K562 (cell line): Measurements from ENCODE around the gene CST6. TPM values are rescaled to one million over a fixed set of nuclear protein-coding genes. Genes with fewer than 3 reads are reported as not detected.

Source experiments
- ATAC-seq: fragments of 200-7000 bp; cut with Tn5 transposase; 3 replicates; pipeline ENCODE4 v1.9.1; 2020; ENCODE audit warnings: moderate library complexity
- BruUV-seq: library from RNA; stranded (reverse); fragments of 400-500 nt; replicated peaks from 2 replicates; lab custom pipeline; 2021; lab: Mats Ljungman, UMichigan
- CTCF ChIA-PET: fragments of 300-600 bp; formaldehyde crosslinking; extraction: SDS; loops from one replicate; lab custom pipeline; 2021; ENCODE audit warnings: low intra/inter-chr PET ratio; lab: Yijun Ruan, JAX
- POLR2A ChIA-PET: fragments of 300-600, 350-650 bp; sonication (Branson Sonifier 250); formaldehyde crosslinking; extraction: SDS; loops from one replicate; lab custom pipeline; 2021; ENCODE audit warnings: antibody characterized with exemption, inconsistent platforms; lab: Yijun Ruan, JAX
- DNase-seq, 4 experiments: peaks; one replicate each; pipeline versions ENCODE4 v3.0.0 to v3.0.0-alpha.2; 2011 to 2018; ENCODE audit warnings: low spot score in 3 of 4, mixed read lengths in 3 of 4; ENCODE audit errors: extremely low read depth in 1 of 4
- FAIRE-seq: peaks from 2 replicates; lab custom pipeline; 2011; peaks lifted over from hg19 to GRCh38; lab: Jason Lieb, UNC
- H2AFZ ChIP-seq: 2 replicates; pipeline ENCODE4 v1.6.0; 2011; ENCODE audit warnings: low read depth, low read length, control low read depth, inconsistent platforms
- H3K27ac ChIP-seq: fragments of 200-600 bp; 3 replicates; pipeline ENCODE4 v1.8.0; 2011; ENCODE audit warnings: low read depth, mild to moderate bottlenecking, control low read depth, inconsistent platforms, low read length, moderate library complexity, mixed read lengths; ENCODE audit errors: extremely low read depth
- H3K27me3 ChIP-seq, 2 experiments: fragments of 300-600 bp in 1 of 2; 2 replicates in 1 of 2; 3 replicates in 1 of 2; pipeline versions ENCODE4 v1.6.0 to v1.8.0; 2011; ENCODE audit warnings: inconsistent platforms in 2 of 2, low read length in 2 of 2, mild to moderate bottlenecking in 1 of 2, mixed read lengths in 1 of 2, moderate library complexity in 1 of 2; ENCODE audit not compliant: control insufficient read depth in 2 of 2, insufficient read depth in 2 of 2
- H3K36me3 ChIP-seq: fragments of 300-600 bp; 3 replicates; pipeline ENCODE4 v1.8.0; 2011; ENCODE audit warnings: mild to moderate bottlenecking, low read length, inconsistent platforms; ENCODE audit not compliant: control insufficient read depth, insufficient read depth
- H3K4me1 ChIP-seq, 2 experiments: fragments of 200-600 bp in 1 of 2; replicated peaks in 1 of 2; 2 replicates in 1 of 2; 3 replicates in 1 of 2; pipeline versions ENCODE4 v1.5.1 to v1.8.0; 2011; ENCODE audit warnings: inconsistent platforms in 2 of 2, low read length in 2 of 2, mild to moderate bottlenecking in 1 of 2, mixed read lengths in 1 of 2, moderate library complexity in 1 of 2; ENCODE audit not compliant: control insufficient read depth in 2 of 2, insufficient read depth in 2 of 2
- H3K4me2 ChIP-seq: 2 replicates; pipeline ENCODE4 v1.6.1; 2011; ENCODE audit warnings: low read length, control low read depth, inconsistent platforms, mixed read lengths; ENCODE audit not compliant: insufficient read depth
- H3K4me3 ChIP-seq: fragments of 200-600 bp; sonication (generic), shearing (Covaris generic); 2 replicates; pipeline ENCODE4 v1.5.1; 2016; ENCODE audit warnings: control low read depth, inconsistent platforms
- H3K79me2 ChIP-seq: fragments of 200-600 bp; 3 replicates; pipeline ENCODE4 v1.8.0; 2011; ENCODE audit warnings: low read length, inconsistent platforms; ENCODE audit not compliant: control insufficient read depth, insufficient read depth
- H3K9ac ChIP-seq, 2 experiments: 2 replicates each; pipeline versions ENCODE4 v1.6.0 to v1.6.1; 2011; ENCODE audit warnings: low read depth in 2 of 2, low read length in 2 of 2, control low read depth in 1 of 2, inconsistent platforms in 1 of 2, mild to moderate bottlenecking in 1 of 2, mixed read lengths in 1 of 2; ENCODE audit not compliant: insufficient read depth in 1 of 2
- H3K9me1 ChIP-seq: one replicate; pipeline ENCODE4 v1.6.0; 2011; ENCODE audit warnings: inconsistent platforms, mild to moderate bottlenecking, low read length, moderate library complexity; ENCODE audit not compliant: control insufficient read depth, insufficient read depth
- H3K9me3 ChIP-seq: replicated peaks from 2 replicates; pipeline ENCODE4 v1.5.1; 2011; ENCODE audit warnings: low read depth, low read length, inconsistent platforms; ENCODE audit not compliant: control insufficient read depth, insufficient read depth
- H4K20me1 ChIP-seq: replicated peaks from 2 replicates; pipeline ENCODE4 v1.6.1; 2011; ENCODE audit warnings: low read length, inconsistent platforms, mixed read lengths; ENCODE audit not compliant: control insufficient read depth, insufficient read depth
- ATF3 ChIP-seq, 2 experiments: fragments of 450-650 bp in 1 of 2; sonication (generic) in 1 of 2; formaldehyde crosslinking in 1 of 2; IDR thresholded peaks in 1 of 2; conservative IDR thresholded peaks in 1 of 2; 2 replicates each; pipeline versions ENCODE4 v1.6.1 to v1.8.1; 2016 to 2023; ENCODE audit warnings: mild to moderate bottlenecking in 2 of 2, moderate library complexity in 2 of 2, inconsistent platforms in 1 of 2, missing genetic modification reagents in 1 of 2
- ETV5 ChIP-seq: sonication (generic); formaldehyde crosslinking; IDR thresholded peaks from 2 replicates; pipeline ENCODE4 v1.4.0; 2020; ENCODE audit warnings: low read depth, mild to moderate bottlenecking, missing genetic modification reagents
- FOXA3 ChIP-seq, 2 experiments: fragments of 450-650 bp in 1 of 2; sonication (generic) in 1 of 2; formaldehyde crosslinking; IDR thresholded peaks in 1 of 2; conservative IDR thresholded peaks in 1 of 2; 2 replicates each; pipeline versions ENCODE4 v1.4.0 to v1.8.0; 2020 to 2022; ENCODE audit warnings: mild to moderate bottlenecking in 2 of 2, missing genetic modification reagents in 1 of 2
- L3MBTL2 ChIP-seq: fragments of 450-650 bp; IDR thresholded peaks from 2 replicates; pipeline ENCODE4 v1.6.1; 2016; ENCODE audit warnings: mild to moderate bottlenecking, moderate library complexity
- MYC ChIP-seq, 2 experiments: fragments of 250-450 bp in 1 of 2; sonication (Bioruptor Pico) in 1 of 2; IDR thresholded peaks; 2 replicates each; pipeline versions ENCODE4 v1.5.1 to v1.6.1; 2012 to 2021; ENCODE audit warnings: low read depth in 2 of 2, borderline replicate concordance in 1 of 2, improper control_type of control experiment in 1 of 2, low read length in 1 of 2, mild to moderate bottlenecking in 1 of 2, moderate library complexity in 1 of 2
- RBBP5 ChIP-seq: fragments of 200-600 bp; sonication (generic); IDR thresholded peaks from 2 replicates; pipeline ENCODE4 v1.6.1; 2012; ENCODE audit warnings: borderline replicate concordance, mild to moderate bottlenecking, low read length, control low read depth, inconsistent platforms; ENCODE audit not compliant: insufficient read depth, poor library complexity, severe bottlenecking
- SPI1 ChIP-seq: IDR thresholded peaks from 2 replicates; pipeline ENCODE4 v1.6.1; 2011; ENCODE audit warnings: low read depth, low read length, control low read depth, borderline replicate concordance
- TEAD1 ChIP-seq, 2 experiments: fragments of 450-650 bp in 1 of 2; sonication (generic) in 1 of 2; formaldehyde crosslinking; IDR thresholded peaks; 2 replicates each; pipeline versions ENCODE4 v1.4.0 to v1.8.0; 2020 to 2022; ENCODE audit warnings: mild to moderate bottlenecking in 2 of 2, missing genetic modification reagents in 1 of 2
- ZBTB1 ChIP-seq: sonication (generic); formaldehyde crosslinking; IDR thresholded peaks from 2 replicates; pipeline ENCODE4 v1.8.1; 2023; ENCODE audit warnings: missing genetic modification reagents, low read depth, mild to moderate bottlenecking, borderline replicate concordance
- WGBS: fragments of 100-300 bp; shearing (Covaris generic); methylation state at CpG from one replicate; pipeline ENCODE4 v1.1.6; 2016; ENCODE audit warnings: low coverage, mixed read lengths; ENCODE audit not compliant: insufficient coverage; ENCODE audit errors: missing lambda C conversion rate; 5-methylcytosine and 5-hydroxymethylcytosine counted together
- in situ Hi-C: fragments of 300-500 bp; cut with MboI; formaldehyde crosslinking; loops from 4 replicates; pipeline ENCODE4 v1.15.0; 2018; ENCODE audit warnings: inconsistent platforms, mixed read lengths
- intact Hi-C: fragments of 100-400 bp; cut with micrococcal nuclease; formaldehyde crosslinking; loops from 2 replicates; pipeline ENCODE4 v1.14.2; 2022
- polyA plus RNA-seq, 8 experiments: library from polyadenylated mRNA; depleted of rRNA in 4 of 8; stranded (reverse) in 5 of 8; unstranded in 3 of 8; fragments of >200 nt; fragmentation: Nextera tagmentation in 2 of 8; fragmentation: Illumina TruSeq in 1 of 8; extraction: Ambion mirVana in 2 of 8; extraction: Trizol in 1 of 8; gene quantifications; 2 replicates each; pipeline versions ENCODE4 v1.2.1 to v1.2.3, GENCODE V29; 2011 to 2014; ENCODE audit warnings: inconsistent platforms in 1 of 8, missing spikeins in 1 of 8
- total RNA-seq, 7 experiments: library from RNA; depleted of rRNA in 6 of 7; stranded (reverse); fragments of >200 nt in 6 of 7; fragmentation: Illumina TruSeq in 2 of 7; extraction: Trizol in 2 of 7; gene quantifications; 2 replicates each; pipeline versions ENCODE4 v1.2.1 to v1.2.3, GENCODE V29; 2011 to 2021; ENCODE audit warnings: low replicate concordance in 1 of 7
- TF ChIP-seq, protein P1 (sequence below): sonication (generic); formaldehyde crosslinking; IDR thresholded peaks from 2 replicates; pipeline ENCODE4 v1.8.0; 2023; ENCODE audit warnings: mild to moderate bottlenecking, missing genetic modification reagents
- TF ChIP-seq, protein P2 (sequence below): sonication (generic); formaldehyde crosslinking; IDR thresholded peaks from 2 replicates; pipeline ENCODE4 v1.9.0; 2022; ENCODE audit warnings: mild to moderate bottlenecking, missing genetic modification reagents

Gene CST6
- total and polyA plus RNA-seq, 9 of the 15 experiments (the other 6 are each of a cell fraction or from before 2014, with no cell fraction given): not detected

GRCh38 chr11:66012946-66013761, 1.3 kb downstream of the CST6 start:
- Histone ChIP-seq H3K27ac (no peak overlapping the region), H3K4me1 (peaks cover 21 to 58% of the 10 kb centered on the region in 2 experiments)
- peak; percentile 48; the same call in 1 of the 2 replicates for TF ChIP-seq ATF3 (IDR thresholded peaks at IDR 0.05)
- TF ChIP-seq ATF3 (CRISPR knock-in tag; conservative IDR thresholded peaks at IDR 0.05): no peak
- TF ChIP-seq ZBTB1 (CRISPR knock-in tag): no peak
- peak; percentile 30 for TF ChIP-seq RBBP5
- TF ChIP-seq ETV5 (CRISPR knock-in tag): 0 out of 2 replicates have a peak, but pooled peaks have one; percentile 40
- 0 out of 2 replicates have a peak, but pooled peaks have one; percentile 21 for TF ChIP-seq MYC (IDR thresholded peaks at IDR 0.05; ENCODE audit: low read depth, low read length)
- TF ChIP-seq MYC (CRISPR knock-in tag; IDR thresholded peaks at IDR 0.05; ENCODE audit: borderline replicate concordance, low read depth): no peak
- TF ChIP-seq SPI1: peak; percentile 55; the same call in 1 of the 2 replicates
- TF ChIP-seq TEAD1 (CRISPR knock-in tag; IDR thresholded peaks at IDR 0.05): peak in 1 of 2 experiments; percentile 87; a peak in 2 of 4 replicates
- TF ChIP-seq, protein P1, sequence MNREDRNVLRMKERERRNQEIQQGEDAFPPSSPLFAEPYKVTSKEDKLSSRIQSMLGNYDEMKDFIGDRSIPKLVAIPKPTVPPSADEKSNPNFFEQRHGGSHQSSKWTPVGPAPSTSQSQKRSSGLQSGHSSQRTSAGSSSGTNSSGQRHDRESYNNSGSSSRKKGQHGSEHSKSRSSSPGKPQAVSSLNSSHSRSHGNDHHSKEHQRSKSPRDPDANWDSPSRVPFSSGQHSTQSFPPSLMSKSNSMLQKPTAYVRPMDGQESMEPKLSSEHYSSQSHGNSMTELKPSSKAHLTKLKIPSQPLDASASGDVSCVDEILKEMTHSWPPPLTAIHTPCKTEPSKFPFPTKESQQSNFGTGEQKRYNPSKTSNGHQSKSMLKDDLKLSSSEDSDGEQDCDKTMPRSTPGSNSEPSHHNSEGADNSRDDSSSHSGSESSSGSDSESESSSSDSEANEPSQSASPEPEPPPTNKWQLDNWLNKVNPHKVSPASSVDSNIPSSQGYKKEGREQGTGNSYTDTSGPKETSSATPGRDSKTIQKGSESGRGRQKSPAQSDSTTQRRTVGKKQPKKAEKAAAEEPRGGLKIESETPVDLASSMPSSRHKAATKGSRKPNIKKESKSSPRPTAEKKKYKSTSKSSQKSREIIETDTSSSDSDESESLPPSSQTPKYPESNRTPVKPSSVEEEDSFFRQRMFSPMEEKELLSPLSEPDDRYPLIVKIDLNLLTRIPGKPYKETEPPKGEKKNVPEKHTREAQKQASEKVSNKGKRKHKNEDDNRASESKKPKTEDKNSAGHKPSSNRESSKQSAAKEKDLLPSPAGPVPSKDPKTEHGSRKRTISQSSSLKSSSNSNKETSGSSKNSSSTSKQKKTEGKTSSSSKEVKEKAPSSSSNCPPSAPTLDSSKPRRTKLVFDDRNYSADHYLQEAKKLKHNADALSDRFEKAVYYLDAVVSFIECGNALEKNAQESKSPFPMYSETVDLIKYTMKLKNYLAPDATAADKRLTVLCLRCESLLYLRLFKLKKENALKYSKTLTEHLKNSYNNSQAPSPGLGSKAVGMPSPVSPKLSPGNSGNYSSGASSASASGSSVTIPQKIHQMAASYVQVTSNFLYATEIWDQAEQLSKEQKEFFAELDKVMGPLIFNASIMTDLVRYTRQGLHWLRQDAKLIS: no peak
- 0 out of 4 replicates have a peak, but pooled peaks of 1 of the 2 experiments have one; percentile 79 for TF ChIP-seq FOXA3 (CRISPR knock-in tag; conservative IDR thresholded peaks at IDR 0.05 in 1 of 2, IDR thresholded peaks at IDR 0.05 in 1 of 2)
- TF ChIP-seq, protein P2, sequence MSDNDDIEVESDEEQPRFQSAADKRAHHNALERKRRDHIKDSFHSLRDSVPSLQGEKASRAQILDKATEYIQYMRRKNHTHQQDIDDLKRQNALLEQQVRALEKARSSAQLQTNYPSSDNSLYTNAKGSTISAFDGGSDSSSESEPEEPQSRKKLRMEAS (CRISPR knock-in tag): peak; percentile 65
- peak; percentile 36 for TF ChIP-seq L3MBTL2

More at GRCh38 chr11:66012946-66013761, 1.3 kb downstream of the CST6 start:
- Histone ChIP-seq H3K27me3 (no peaks in the 10 kb centered on the region), H3K4me2 (peak overlapping the region; percentile 49), H3K79me2 (no peaks in the 10 kb centered on the region), H3K36me3 (no peaks in the 10 kb centered on the region), H3K9ac (peak overlapping the region in 1 of 2 experiments; percentile 62; a peak in 1 of 4 replicates), H3K9me3 (no peaks in the 10 kb centered on the region), H2AFZ (peak overlapping the region; percentile 23; the same call in 1 of the 2 replicates), H4K20me1 (no peaks in the 10 kb centered on the region), H3K9me1 (no peaks in the 10 kb centered on the region), H3K4me3 (no peak overlapping the region)
- WGBS: 4% methylated on average over 12 of the region's 12 CpGs
- FAIRE-seq (peak; percentile 85), DNase-seq (peak; percentile 41 to 68 (median 56)), ATAC-seq (peak; percentile 58)
- no TSS peak for BruUV-seq
- CTCF ChIA-PET: interaction anchor here (0.6 kb wide), 1 partner anchor 63 kb away, joined by 3 read pairs; no protein-coding TSS in a partner anchor
- intact Hi-C loops: no loop called here
- POLR2A ChIA-PET: interaction anchor here (0.6 to 2.2 kb wide), 8 partner anchors 8 to 407 kb away, joined by 3 to 9 read pairs (median 4); partner anchors contain the start of genes BANF1, CCDC85B and FOSL1
- in situ Hi-C loops: no loop called here
